Measurements from ENCODE around the gene NTHL1.

DNA sequence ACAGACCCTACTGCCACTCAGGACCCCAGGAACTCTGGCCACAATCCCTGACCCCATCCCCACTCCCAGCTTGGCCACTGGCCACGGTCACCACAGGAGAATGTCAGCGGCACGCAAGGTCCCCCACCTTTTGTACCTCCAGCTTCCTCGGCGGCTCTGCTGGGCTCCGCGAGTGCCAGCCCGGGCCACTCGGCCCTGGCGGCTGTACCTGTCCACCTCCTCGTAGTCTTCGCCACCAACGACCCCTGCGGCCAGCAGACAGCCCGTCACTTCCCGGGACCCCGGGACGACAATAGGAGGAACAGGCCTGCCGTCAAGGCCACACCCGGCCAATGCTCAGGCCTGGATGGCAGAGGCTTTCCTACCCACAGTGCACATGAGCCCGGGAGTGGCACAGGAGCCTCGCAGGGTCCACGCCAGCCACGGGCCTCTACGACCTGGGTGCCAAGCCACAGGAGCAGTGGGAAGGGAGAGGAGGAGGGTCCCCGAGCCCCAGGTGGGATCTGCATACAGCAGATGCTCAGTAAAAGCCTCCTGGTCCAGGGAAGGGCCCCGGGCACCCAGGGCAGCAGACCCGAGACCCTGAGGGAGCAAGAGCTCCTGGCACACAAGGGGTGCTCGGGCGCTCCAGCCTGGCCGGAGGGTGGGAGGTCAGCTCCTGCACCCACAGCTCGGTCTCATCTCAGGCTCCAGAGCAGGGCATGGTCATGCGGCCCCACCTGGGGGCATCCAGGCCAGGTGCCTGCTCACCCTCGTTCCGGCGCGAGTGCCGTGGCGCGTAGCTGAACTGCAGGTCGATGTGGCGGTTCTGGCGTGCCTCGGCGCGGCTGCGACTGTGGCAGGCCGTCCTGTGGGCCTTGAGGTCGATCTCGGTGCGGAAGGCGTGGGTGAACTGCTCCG is 45.9 kb downstream of the NTHL1 start:
- TF ChIP-seq CTCF (IDR thresholded peaks at IDR 0.05; ENCODE audit: insufficient read depth, low read depth, low read length) (no peak), EZH2 (IDR thresholded peaks at IDR 0.05; ENCODE audit: insufficient read depth, low read length) (no peak)

Data from astrocyte (in vitro differentiated cells and primary cell).